Lung (tissue), 12 donors: ENCODE data around the gene KRTCAP2. TPM values are rescaled to one million over a fixed set of nuclear protein-coding genes. Genes with fewer than 3 reads are reported as not detected.
A peak's percentile ranks its signal among the peaks of the same experiment; 100 is the strongest.

Experiments
- ATAC-seq: fragments of 200-7000 bp; cut with Tn5 transposase; one replicate; pipeline ENCODE4 v1.9.1; 2020; ENCODE audit warnings: moderate number of reproducible peaks; ENCODE audit not compliant: insufficient read depth, low FRiP score
- DNase-seq, 3 donors: peaks; one replicate each; pipeline ENCODE4 v3.0.0-alpha.2; 2013 to 2017
- H3K27ac ChIP-seq, 2 donors: one replicate each; pipeline ENCODE4 v1.5.1; 2013; ENCODE audit warnings: mild to moderate bottlenecking in 2 of 2, moderate library complexity in 2 of 2, control low read depth in 1 of 2, inconsistent platforms in 1 of 2, low read depth in 1 of 2, low read length in 1 of 2
- H3K27me3 ChIP-seq, 3 donors: one replicate each; pipeline ENCODE4 v1.5.1; 2013; ENCODE audit warnings: low read length in 2 of 3; ENCODE audit not compliant: control insufficient read depth in 3 of 3, insufficient read depth in 3 of 3
- H3K36me3 ChIP-seq, 4 donors: one replicate each; pipeline ENCODE4 v1.5.1; 2013; ENCODE audit warnings: low read length in 4 of 4, mild to moderate bottlenecking in 1 of 4, moderate library complexity in 1 of 4; ENCODE audit not compliant: control insufficient read depth in 4 of 4, insufficient read depth in 4 of 4
- H3K4me1 ChIP-seq, 5 donors: one replicate each; pipeline ENCODE4 v1.5.1; 2013; ENCODE audit warnings: low read length in 5 of 5, mild to moderate bottlenecking in 2 of 5, moderate library complexity in 1 of 5; ENCODE audit not compliant: control insufficient read depth in 5 of 5, insufficient read depth in 5 of 5
- H3K4me3 ChIP-seq: one replicate; pipeline ENCODE4 v1.5.1; 2013; ENCODE audit warnings: mild to moderate bottlenecking, control low read depth, moderate library complexity
- H3K9ac ChIP-seq, 2 donors: one replicate each; pipeline ENCODE4 v1.5.1; 2013; ENCODE audit warnings: low read length in 2 of 2, control low read depth in 1 of 2; ENCODE audit not compliant: insufficient read depth in 1 of 2
- H3K9me3 ChIP-seq, 4 donors: one replicate each; pipeline ENCODE4 v1.5.1; 2013; ENCODE audit warnings: low read length in 3 of 4, mild to moderate bottlenecking in 1 of 4, moderate library complexity in 1 of 4; ENCODE audit not compliant: control insufficient read depth in 4 of 4, insufficient read depth in 3 of 4
- CTCF ChIP-seq: IDR thresholded peaks from 2 replicates; pipeline ENCODE4 v1.5.1; 2012; ENCODE audit warnings: mild to moderate bottlenecking; ENCODE audit errors: control extremely low read depth, extremely low read depth
- WGBS, 2 donors: extraction: QIAGEN DNeasy Blood & Tissue Kit; methylation state at CpG; one replicate each; pipeline ENCODE4 v1.1.7; 2013; 5-methylcytosine and 5-hydroxymethylcytosine counted together
- polyA plus RNA-seq, 2 donors: library from polyadenylated mRNA; stranded (reverse); fragments of 200-250 nt; gene quantifications; one replicate each; pipeline ENCODE4 v1.2.1, GENCODE V29; 2013
- total RNA-seq, 2 donors: library from RNA; depleted of rRNA in 1 of 2; stranded (reverse); fragments of >200 nt in 1 of 2; gene quantifications; one replicate each; pipeline ENCODE4 v1.2.1, GENCODE V29; 2014 to 2021
- donor health status: control.
- donor health status: control.
- donor health status: Bipolar disorder and iron deficiency.
- donor health status: healthy.
- donor health status: DM: yes; HTN: yes; CAD: no.

The KRTCAP2 gene
- total and polyA plus RNA-seq, 4 donors: 58.2 to 592 (median 190) TPM

GRCh38 chr1:155207806-155208540 is 34.9 kb upstream of the KRTCAP2 start, which contains the start of gene THBS3:
Gene THBS3 (minus strand): TSS chr1:155207897. CDS start chr1:155207876, 21 bp downstream.
- ATAC-seq: no peak
- Histone ChIP-seq H3K9ac (peak within 1 kb of the TSS; percentile 84 to 97), H3K4me3 (peak within 1 kb of the TSS; percentile 97), H3K27me3 (no peaks in the 10 kb centered on the region), H3K36me3 (peaks cover 0 to 9% (median 4%) of the 10 kb centered on the region in 4 donors), H3K27ac (peak within 1 kb of the TSS; percentile 90 to 99), H3K4me1 (peaks cover 0 to 28% (median 7%) of the 10 kb centered on the region in 5 donors), H3K9me3 (no peaks in the 10 kb centered on the region)
- WGBS, 2 donors: 15 to 22% methylated on average over 15 to 17 of the region's 17 CpGs
- DNase-seq: peak; percentile 52 to 65 (median 55)
- no peak for TF ChIP-seq CTCF

- Histone ChIP-seq H3K27me3 (no peaks in the 10 kb centered on the region), H3K4me3 (no peak overlapping the region), H3K9ac (peak overlapping the region in 1 of 2 donors; percentile 4), H3K27ac (peak overlapping the region; percentile 90 to 99), H3K9me3 (no peaks in the 10 kb centered on the region), H3K36me3 (peaks cover 0 to 10% (median 3%) of the 10 kb centered on the region in 4 donors), H3K4me1 (peaks cover 0 to 28% (median 7%) of the 10 kb centered on the region in 5 donors)
- TF ChIP-seq CTCF: peak; percentile 81
- ATAC-seq: no peak
- WGBS, 2 donors: 29 to 35% methylated on average over 13 of the region's 13 CpGs
- DNase-seq: peak; percentile 80 to 85 (median 84)
Observed at GRCh38 chr1:155206891-155207805, 34.0 kb upstream of the KRTCAP2 start.

- TF ChIP-seq CTCF: no peak
Observed at GRCh38 chr1:155205969-155206593, 33.0 kb upstream of the KRTCAP2 start.

More at GRCh38 chr1:155205969-155206593, 33.0 kb upstream of the KRTCAP2 start:
- Histone ChIP-seq H3K27ac (no peak overlapping the region), H3K4me1 (peaks cover 0 to 28% (median 7%) of the 10 kb centered on the region in 5 donors), H3K9me3 (no peaks in the 10 kb centered on the region), H3K36me3 (peaks cover 0 to 15% (median under 1%) of the 10 kb centered on the region in 4 donors), H3K9ac (no peak overlapping the region), H3K4me3 (no peak overlapping the region), H3K27me3 (no peaks in the 10 kb centered on the region)
- ATAC-seq (no peak), DNase-seq (no peak)
- 79 to 85% methylated on average over 9 of the region's 9 CpGs for WGBS, 2 donors
